Hepatocyte (in vitro differentiated cells): ENCODE results near the gene XPR1.

ENCODE experiments used
- CTCF ChIP-seq: fragments of 200-600 bp; sonication (generic); IDR thresholded peaks from 2 replicates; pipeline ENCODE4 v1.5.1; 2016; ENCODE audit warnings: antibody characterized with exemption, mild to moderate bottlenecking; ENCODE audit not compliant: poor library complexity
- EZH2phosphoT487 ChIP-seq: fragments of 200-600 bp; sonication (generic); IDR thresholded peaks from one replicate; pipeline ENCODE4 v1.6.1; 2018; ENCODE audit warnings: antibody characterized with exemption, mild to moderate bottlenecking, low read depth, moderate library complexity; ENCODE audit not compliant: unreplicated experiment, severe bottlenecking

GRCh38 chr1:180920193-180920592 is 288.4 kb downstream of the XPR1 start:
- no peak for TF ChIP-seq CTCF
- TF ChIP-seq EZH2phosphoT487, result no peak
